Measurements from ENCODE around the gene ATG7.
"Not testable (repeated sequence)": the region's sequence is repeated elsewhere in the genome, so short reads cannot be mapped to it uniquely, and the experiment has no call there.

The ATG7 gene

DNA sequence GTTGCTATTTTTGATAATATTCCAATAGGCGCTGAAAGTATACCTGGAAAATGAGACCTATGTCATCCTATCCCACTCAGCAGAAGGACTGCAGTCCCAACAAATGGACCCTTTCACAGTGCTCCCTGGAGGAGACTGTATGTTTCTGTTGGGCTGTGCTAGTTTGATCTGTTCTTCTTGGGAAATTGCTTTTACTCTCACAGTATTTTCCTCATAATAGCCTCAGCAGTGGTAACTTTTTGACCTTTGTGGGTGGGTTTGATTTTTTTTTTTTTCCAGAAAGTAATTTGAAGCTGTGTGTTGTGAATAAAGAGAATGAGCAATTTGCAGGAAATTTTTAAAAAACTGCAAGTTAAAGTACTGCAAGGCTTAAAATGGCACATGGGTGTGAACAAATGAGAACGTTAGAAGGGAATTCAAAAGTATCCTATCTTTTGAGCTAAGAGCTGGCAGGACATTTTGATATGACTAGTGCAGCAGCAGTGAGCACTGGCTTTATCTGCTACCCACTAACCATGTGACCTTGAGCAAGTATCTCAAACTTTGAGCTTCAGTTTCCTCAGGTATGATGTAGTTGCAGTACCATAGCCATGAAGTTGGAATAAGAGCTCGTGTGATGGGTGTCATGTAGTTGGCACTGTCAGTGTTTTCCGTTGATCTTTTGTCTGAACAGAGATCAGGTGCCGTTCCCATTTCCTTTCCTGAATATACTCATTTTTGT lies 118.4 kb downstream of the ATG7 start:
- Mint-ChIP-seq H3K27me3 (no peaks in the 10 kb centered on the region), H3K36me3 (ENCODE audit: low read depth) (peaks cover 28% of the 10 kb centered on the region), H3K27ac (no peak overlapping the region), H3K4me3 (no peak overlapping the region), H3K4me1 (peaks cover 24% of the 10 kb centered on the region), H3K9me3 (no peaks in the 10 kb centered on the region)
- DNase-seq = no peak
- ATAC-seq = no peak

- H3K27ac Mint-ChIP-seq = no peak overlapping the region
- no peaks in the 10 kb centered on the region for H3K27me3 Mint-ChIP-seq
- H3K36me3 Mint-ChIP-seq (ENCODE audit: low read depth) = peaks cover 25% of the 10 kb centered on the region
- DNase-seq = no peak
- no peak for ATAC-seq
- no peak overlapping the region for H3K4me3 Mint-ChIP-seq
- peaks cover 24% of the 10 kb centered on the region for H3K4me1 Mint-ChIP-seq
- H3K9me3 Mint-ChIP-seq = no peaks in the 10 kb centered on the region
These were observed 119.1 kb downstream of the ATG7 start for GRCh38 chr3:11391174-11391879.

DNA sequence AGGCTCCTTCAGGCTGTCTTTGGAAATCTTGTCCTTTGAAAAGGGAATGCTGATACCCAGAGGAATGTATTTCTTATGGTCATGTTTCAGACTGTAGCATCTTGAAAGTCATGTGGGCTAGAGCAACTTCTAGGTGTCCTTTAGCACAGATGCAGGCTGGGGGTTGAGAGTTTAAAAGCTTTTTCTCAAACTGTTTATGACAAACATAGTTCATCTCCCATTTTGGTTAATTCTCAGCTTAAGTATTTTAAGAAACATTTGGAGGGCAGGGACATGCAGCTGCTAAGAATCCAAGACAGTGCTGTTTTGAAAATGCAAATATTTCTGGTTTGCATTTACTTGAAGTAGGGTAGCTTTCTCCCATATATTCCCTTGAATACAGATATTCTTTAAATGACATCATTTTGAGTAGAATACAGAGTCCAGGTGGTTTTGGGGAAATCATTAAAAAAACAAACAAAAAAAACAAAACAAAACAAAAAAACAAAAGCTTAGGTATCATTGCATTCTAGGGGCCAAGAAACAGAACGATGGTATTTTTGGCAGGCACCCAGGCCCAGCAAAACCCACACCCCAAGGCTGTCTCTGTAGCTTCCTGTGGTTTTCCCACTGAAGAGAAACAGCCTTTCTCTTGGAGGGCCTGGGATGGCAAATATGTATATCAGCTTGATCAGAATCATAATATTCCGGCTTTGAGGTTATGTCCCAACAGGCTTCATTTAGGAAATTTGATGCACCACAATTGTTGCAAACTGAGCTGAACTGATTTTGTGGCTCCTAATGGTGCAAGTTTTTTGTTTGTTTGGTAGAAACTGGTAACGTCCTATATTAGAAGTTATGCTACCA lies 120.0 kb downstream of the ATG7 start:
- H3K4me1 Mint-ChIP-seq = peaks cover 24% of the 10 kb centered on the region
- H3K27me3 Mint-ChIP-seq = no peaks in the 10 kb centered on the region
- no peak for DNase-seq
- peaks cover 22% of the 10 kb centered on the region for H3K36me3 Mint-ChIP-seq (ENCODE audit: low read depth)
- no peaks in the 10 kb centered on the region for H3K9me3 Mint-ChIP-seq
- no peak overlapping the region for H3K4me3 Mint-ChIP-seq
- ATAC-seq = no peak
- H3K27ac Mint-ChIP-seq = no peak overlapping the region

GRCh38 chr3:11392860-11393114 lies 120.6 kb downstream of the ATG7 start:
- DNase-seq = no peak
- ATAC-seq = no peak
- no peak overlapping the region for H3K4me3 Mint-ChIP-seq
- H3K9me3 Mint-ChIP-seq = no peaks in the 10 kb centered on the region
- H3K36me3 Mint-ChIP-seq (ENCODE audit: low read depth) = peaks cover 22% of the 10 kb centered on the region
- H3K4me1 Mint-ChIP-seq = peaks cover 24% of the 10 kb centered on the region
- no peak overlapping the region for H3K27ac Mint-ChIP-seq
- H3K27me3 Mint-ChIP-seq = no peaks in the 10 kb centered on the region

GRCh38 chr3:11393401-11393800 lies 121.2 kb downstream of the ATG7 start:
- no peak for ATAC-seq
- no peaks in the 10 kb centered on the region for H3K9me3 Mint-ChIP-seq

DNA sequence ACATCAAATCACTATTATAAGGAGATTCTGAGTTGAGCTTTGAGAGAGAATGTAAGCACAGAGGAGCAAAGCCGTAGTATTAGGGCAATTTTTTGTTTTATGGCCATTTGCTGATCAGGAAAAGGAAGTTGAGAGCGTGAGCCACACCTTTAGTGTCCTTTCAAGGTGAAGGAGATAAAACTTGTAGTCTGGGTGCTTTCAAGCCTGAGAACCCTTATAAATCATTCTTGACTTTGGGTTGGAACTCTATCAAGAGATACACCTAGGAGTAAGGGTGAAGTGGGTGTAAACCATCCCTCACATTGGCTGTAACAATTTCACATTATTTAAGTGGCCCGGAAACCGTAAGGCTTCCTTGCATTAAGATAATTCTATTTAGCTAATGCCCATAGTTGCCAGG lies 122.2 kb downstream of the ATG7 start:
- Mint-ChIP-seq H3K27me3 (no peaks in the 10 kb centered on the region), H3K4me1 (peaks cover 24% of the 10 kb centered on the region), H3K27ac (no peak overlapping the region), H3K4me3 (no peak overlapping the region), H3K9me3 (no peaks in the 10 kb centered on the region), H3K36me3 (ENCODE audit: low read depth) (peaks cover 21% of the 10 kb centered on the region)
- DNase-seq = no peak
- ATAC-seq = no peak

More at GRCh38 chr3:11393401-11393800, 121.2 kb downstream of the ATG7 start:
- Mint-ChIP-seq H3K27ac (no peak overlapping the region), H3K4me1 (peaks cover 24% of the 10 kb centered on the region), H3K4me3 (no peak overlapping the region), H3K27me3 (no peaks in the 10 kb centered on the region), H3K36me3 (ENCODE audit: low read depth) (peaks cover 22% of the 10 kb centered on the region)
- no peak for DNase-seq

DNA sequence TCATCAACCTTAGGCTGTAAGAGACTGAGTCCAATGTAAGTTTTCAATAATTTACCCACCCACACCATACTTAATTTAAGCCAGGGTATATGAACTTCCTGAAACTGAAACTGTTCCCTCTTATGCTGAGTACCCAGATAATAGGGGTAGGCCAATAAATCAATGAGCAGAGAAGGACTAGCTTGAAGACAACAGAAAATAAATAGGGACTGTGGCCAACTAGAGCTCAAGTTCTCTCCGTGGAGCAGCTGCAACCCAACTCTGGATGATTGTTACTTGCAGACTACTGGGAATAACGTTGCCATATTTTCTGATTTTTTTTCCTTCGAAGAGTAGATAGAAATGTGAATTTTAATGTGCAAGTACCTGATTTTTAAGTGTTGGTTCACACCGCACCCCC lies 128.0 kb downstream of the ATG7 start:
- peaks cover 6% of the 10 kb centered on the region for H3K9me3 Mint-ChIP-seq
- no peaks in the 10 kb centered on the region for H3K4me1 Mint-ChIP-seq
- DNase-seq (no peak), ATAC-seq (no peak)
- H3K27me3 Mint-ChIP-seq = no peaks in the 10 kb centered on the region
- H3K36me3 Mint-ChIP-seq (ENCODE audit: low read depth) = peaks cover 23% of the 10 kb centered on the region
- no peak overlapping the region for H3K4me3 Mint-ChIP-seq
- H3K27ac Mint-ChIP-seq = no peak overlapping the region

GRCh38 chr3:11401434-11401833 lies 129.2 kb downstream of the ATG7 start:
- ATAC-seq = no peak
- Mint-ChIP-seq H3K36me3 (ENCODE audit: low read depth) (peaks cover 31% of the 10 kb centered on the region), H3K4me1 (no peaks in the 10 kb centered on the region), H3K4me3 (no peak overlapping the region), H3K27ac (no peak overlapping the region), H3K27me3 (no peaks in the 10 kb centered on the region), H3K9me3 (peaks cover 6% of the 10 kb centered on the region)
- no peak for DNase-seq

GRCh38 chr3:11405323-11405722 lies 133.1 kb downstream of the ATG7 start:
- Mint-ChIP-seq H3K4me1 (no peaks in the 10 kb centered on the region), H3K9me3 (peaks cover 23% of the 10 kb centered on the region), H3K27me3 (no peaks in the 10 kb centered on the region), H3K4me3 (no peak overlapping the region), H3K36me3 (ENCODE audit: low read depth) (peaks cover 65% of the 10 kb centered on the region), H3K27ac (no peak overlapping the region)
- DNase-seq = no peak
- no peak for ATAC-seq

DNA sequence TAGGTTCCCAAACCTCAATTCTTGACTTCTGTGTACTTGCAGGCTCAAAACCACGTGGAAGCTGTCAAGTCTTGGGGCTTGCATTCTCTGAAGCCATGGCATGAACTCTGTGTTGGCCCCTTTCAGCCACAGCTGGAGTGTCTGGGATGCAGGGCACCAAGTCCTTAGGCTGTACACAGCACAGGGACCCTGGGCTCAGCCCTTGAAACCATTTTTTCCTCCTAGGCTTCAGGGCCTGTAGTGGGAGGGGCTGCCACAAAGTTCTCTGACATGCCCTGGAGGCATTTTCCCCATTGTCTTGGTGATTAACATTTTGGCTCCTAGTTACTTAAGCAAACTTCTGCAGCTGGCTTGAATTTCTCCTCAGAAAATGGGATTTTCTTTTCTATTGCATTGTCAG lies 135.4 kb downstream of the ATG7 start:
- Mint-ChIP-seq H3K4me3 (no peak overlapping the region), H3K9me3 (peaks cover 37% of the 10 kb centered on the region), H3K27ac (no peak overlapping the region), H3K36me3 (ENCODE audit: low read depth) (peaks cover 80% of the 10 kb centered on the region), H3K4me1 (no peaks in the 10 kb centered on the region), H3K27me3 (no peaks in the 10 kb centered on the region)
- no peak for ATAC-seq
- no peak for DNase-seq

DNA sequence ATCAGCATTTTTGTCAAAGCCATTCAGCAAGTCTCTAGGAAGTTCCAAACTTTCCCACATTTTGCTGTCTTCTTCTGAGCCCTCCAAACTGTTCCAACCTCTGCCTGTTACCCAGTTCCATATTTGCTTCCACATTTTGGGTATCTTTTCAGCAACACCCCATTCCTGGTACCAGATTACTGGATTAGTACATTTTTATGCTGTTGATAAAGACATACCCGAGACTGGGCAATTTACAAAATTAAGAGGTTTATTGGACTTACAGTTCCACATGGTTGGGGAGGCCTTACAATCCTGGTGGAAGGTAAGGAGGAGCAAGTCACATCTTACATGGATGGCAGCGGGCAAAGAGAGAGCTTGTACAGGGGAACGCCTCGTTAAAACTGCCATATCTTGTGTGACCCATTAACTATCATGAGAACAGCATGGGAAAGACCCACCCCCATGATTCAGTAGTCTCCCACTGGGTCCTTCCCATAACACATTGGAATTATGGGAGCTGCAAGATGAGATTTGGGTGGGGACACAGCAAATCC lies 136.2 kb downstream of the ATG7 start:
- H3K36me3 Mint-ChIP-seq (ENCODE audit: low read depth) = peaks cover 79% of the 10 kb centered on the region
- ATAC-seq, H3K4me1 Mint-ChIP-seq, DNase-seq, H3K4me3 Mint-ChIP-seq, H3K27ac Mint-ChIP-seq, H3K27me3 Mint-ChIP-seq: not testable (repeated sequence)
- peaks cover 42% of the 10 kb centered on the region for H3K9me3 Mint-ChIP-seq

DNA sequence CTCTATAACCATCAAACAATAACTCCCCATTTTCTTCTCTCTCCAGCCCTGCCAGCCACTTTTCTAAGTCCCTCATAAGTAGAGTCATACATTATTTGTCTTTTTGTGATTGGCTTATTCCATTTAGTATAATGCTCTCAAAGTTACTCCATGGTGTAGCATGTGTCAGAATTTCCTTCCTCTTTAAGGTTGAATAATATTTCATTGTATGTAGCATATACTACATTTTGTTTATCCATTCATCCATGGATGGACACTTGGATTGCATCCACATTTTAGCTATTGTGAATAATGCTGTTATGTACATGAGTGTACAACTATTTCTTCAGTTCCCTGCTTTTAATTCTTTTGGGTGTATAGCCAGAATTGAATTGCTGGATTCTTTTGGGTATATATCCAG lies 138.4 kb downstream of the ATG7 start:
- peaks cover 43% of the 10 kb centered on the region for H3K9me3 Mint-ChIP-seq
- H3K27me3 Mint-ChIP-seq = no peaks in the 10 kb centered on the region
- peaks cover 8% of the 10 kb centered on the region for H3K4me1 Mint-ChIP-seq
- H3K4me3 Mint-ChIP-seq = no peak overlapping the region
- H3K36me3 Mint-ChIP-seq (ENCODE audit: low read depth) = peaks cover 75% of the 10 kb centered on the region
- no peak overlapping the region for H3K27ac Mint-ChIP-seq
- DNase-seq = no peak
- ATAC-seq = no peak

GRCh38 chr3:11411956-11412355 lies 139.8 kb downstream of the ATG7 start:
- DNase-seq (no peak), ATAC-seq (no peak)
- H3K27ac Mint-ChIP-seq = no peak overlapping the region
- H3K27me3 Mint-ChIP-seq = no peaks in the 10 kb centered on the region
- peaks cover 8% of the 10 kb centered on the region for H3K4me1 Mint-ChIP-seq
- peaks cover 40% of the 10 kb centered on the region for H3K9me3 Mint-ChIP-seq
- no peak overlapping the region for H3K4me3 Mint-ChIP-seq
- H3K36me3 Mint-ChIP-seq (ENCODE audit: low read depth) = peaks cover 62% of the 10 kb centered on the region

- no peak overlapping the region for H3K27ac Mint-ChIP-seq
- no peak overlapping the region for H3K4me3 Mint-ChIP-seq
- H3K36me3 Mint-ChIP-seq (ENCODE audit: low read depth) = peaks cover 51% of the 10 kb centered on the region
- ATAC-seq (no peak), DNase-seq (no peak)
- peaks cover 8% of the 10 kb centered on the region for H3K4me1 Mint-ChIP-seq
- H3K9me3 Mint-ChIP-seq = peaks cover 38% of the 10 kb centered on the region
- H3K27me3 Mint-ChIP-seq = no peaks in the 10 kb centered on the region
These were observed 140.9 kb downstream of the ATG7 start for GRCh38 chr3:11413071-11413470.

DNA sequence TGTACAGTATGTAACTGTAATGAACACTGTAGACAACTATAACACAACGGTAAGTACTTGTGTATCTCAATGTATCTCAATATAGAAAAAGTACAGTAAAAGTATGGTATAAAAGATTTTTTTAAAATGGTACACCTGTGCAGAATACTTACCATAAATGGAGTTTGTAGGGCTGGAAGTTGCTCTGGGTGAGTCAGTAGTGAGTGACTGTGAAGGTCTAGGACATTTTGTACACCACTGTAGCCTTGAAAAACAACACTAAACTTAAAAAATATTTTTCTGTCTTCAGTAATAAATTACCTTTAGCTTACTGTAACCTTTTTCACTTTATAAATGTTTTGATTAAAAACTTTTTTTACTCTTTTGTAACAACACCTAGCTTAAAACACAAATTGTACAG lies 142.9 kb downstream of the ATG7 start:
- Mint-ChIP-seq H3K9me3 (peaks cover 27% of the 10 kb centered on the region), H3K4me1 (peaks cover 13% of the 10 kb centered on the region), H3K36me3 (ENCODE audit: low read depth) (peaks cover 33% of the 10 kb centered on the region), H3K27ac (no peak overlapping the region), H3K4me3 (no peak overlapping the region), H3K27me3 (no peaks in the 10 kb centered on the region)
- ATAC-seq (no peak), DNase-seq (no peak)

All from activated naive CD8-positive, alpha-beta T cell treated with anti-CD3 and anti-CD28 coated beads, Interleukin-2, amount 50 U/mL, for 24 hours (primary cell).